IMR-90 (cell line): ENCODE data around the gene UCP2. TPM values are rescaled to one million over a fixed set of nuclear protein-coding genes. Genes with fewer than 3 reads are reported as not detected.

ENCODE experiments used
- ATAC-seq: fragments of 200-7000 bp; cut with Tn5 transposase; 2 replicates; pipeline ENCODE4 v1.9.1; 2020; ENCODE audit warnings: low read depth, mild to moderate bottlenecking, moderate library complexity
- BruUV-seq: library from RNA; stranded (reverse); fragments of 400-500 nt; replicated peaks from 2 replicates; lab custom pipeline; 2021; lab: Mats Ljungman, UMichigan
- CTCF ChIA-PET: fragments of 300-600 bp; formaldehyde crosslinking; extraction: SDS; loops from one replicate; lab custom pipeline; 2021; ENCODE audit warnings: antibody characterized with exemption; lab: Yijun Ruan, JAX
- POLR2A ChIA-PET: fragments of 300-600 bp; sonication (Branson Sonifier 250); formaldehyde crosslinking; loops from one replicate; lab custom pipeline; 2022; ENCODE audit warnings: antibody characterized with exemption; ENCODE audit not compliant: unreplicated experiment; lab: Charles Lee
- DNase-seq: peaks from one replicate; pipeline ENCODE4 v3.0.0; 2013
- H2AFZ ChIP-seq: replicated peaks from 2 replicates; pipeline ENCODE3; 2013; ENCODE audit warnings: low read length, mild to moderate bottlenecking; ENCODE audit not compliant: poor library complexity
- H2AK5ac ChIP-seq: 2 replicates; pipeline ENCODE4 v1.6.1; 2013; ENCODE audit warnings: low read depth, low read length, inconsistent platforms
- H2AK9ac ChIP-seq: replicated peaks from 2 replicates; pipeline ENCODE3; 2013; ENCODE audit warnings: mild to moderate bottlenecking, low read depth, low read length, moderate library complexity; ENCODE audit not compliant: poor library complexity
- H2BK120ac ChIP-seq: 2 replicates; pipeline ENCODE4 v1.6.1; 2013; ENCODE audit warnings: low read depth, low read length, inconsistent platforms
- H2BK15ac ChIP-seq: 3 replicates; pipeline ENCODE4 v1.6.1; 2013; ENCODE audit warnings: low read depth, low read length, inconsistent platforms
- H2BK20ac ChIP-seq: 2 replicates; pipeline ENCODE4 v1.6.1; 2013; ENCODE audit warnings: low read depth, mild to moderate bottlenecking, inconsistent platforms, low read length, moderate library complexity
- H2BK5ac ChIP-seq: 2 replicates; pipeline ENCODE4 v1.6.1; 2013; ENCODE audit warnings: mild to moderate bottlenecking, low read depth, low read length, inconsistent platforms; ENCODE audit not compliant: poor library complexity, severe bottlenecking
- H3K14ac ChIP-seq: replicated peaks from 2 replicates; pipeline ENCODE4 v1.6.1; 2013; ENCODE audit warnings: low read depth, low read length, inconsistent platforms
- H3K18ac ChIP-seq: 2 replicates; pipeline ENCODE4 v1.6.1; 2013; ENCODE audit warnings: low read depth, low read length, control low read depth
- H3K23ac ChIP-seq: 2 replicates; pipeline ENCODE4 v1.6.1; 2013; ENCODE audit warnings: low read depth, low read length, inconsistent platforms
- H3K27ac ChIP-seq: 2 replicates; pipeline ENCODE4 v1.5.1; 2013; ENCODE audit warnings: mild to moderate bottlenecking, control low read depth, low read length; ENCODE audit not compliant: insufficient read depth
- H3K27me3 ChIP-seq: 2 replicates; pipeline ENCODE4 v1.6.1; 2013; ENCODE audit warnings: low read length; ENCODE audit not compliant: control insufficient read depth, insufficient read depth
- H3K36me3 ChIP-seq: 2 replicates; pipeline ENCODE4 v1.6.1; 2013; ENCODE audit warnings: low read length, mixed read lengths; ENCODE audit not compliant: control insufficient read depth, insufficient read depth
- H3K4ac ChIP-seq: 2 replicates; pipeline ENCODE4 v1.6.1; 2013; ENCODE audit warnings: low read depth, low read length, inconsistent platforms
- H3K4me1 ChIP-seq: 2 replicates; pipeline ENCODE4 v1.6.1; 2013; ENCODE audit warnings: low read length, mixed read lengths; ENCODE audit not compliant: control insufficient read depth, insufficient read depth
- H3K4me2 ChIP-seq: 2 replicates; pipeline ENCODE4 v1.6.1; 2013; ENCODE audit warnings: low read depth, mild to moderate bottlenecking, control low read depth, low read length, moderate library complexity
- H3K4me3 ChIP-seq: 2 replicates; pipeline ENCODE4 v1.5.1; 2013; ENCODE audit warnings: low read depth, mild to moderate bottlenecking, control low read depth, low read length, moderate library complexity; ENCODE audit not compliant: insufficient read depth
- H3K56ac ChIP-seq: 2 replicates; pipeline ENCODE4 v1.6.1; 2013; ENCODE audit warnings: low read length, inconsistent platforms; ENCODE audit not compliant: insufficient read depth; ENCODE audit errors: extremely low read depth
- H3K79me1 ChIP-seq, 2 experiments: 2 replicates each; pipeline ENCODE4 v1.6.1; 2013; ENCODE audit warnings: low read length in 2 of 2, inconsistent platforms in 1 of 2, low read depth in 1 of 2
- H3K9ac ChIP-seq: 2 replicates; pipeline ENCODE4 v1.6.1; 2013; ENCODE audit warnings: low read depth, low read length, control low read depth
- H3K9me1 ChIP-seq: 2 replicates; pipeline ENCODE4 v1.6.1; 2013; ENCODE audit warnings: low read length, inconsistent platforms; ENCODE audit not compliant: insufficient read depth
- H3K9me3 ChIP-seq: 2 replicates; pipeline ENCODE4 v1.6.1; 2013; ENCODE audit warnings: low read length; ENCODE audit not compliant: control insufficient read depth, insufficient read depth
- H4K20me1 ChIP-seq: 2 replicates; pipeline ENCODE4 v1.6.1; 2013; ENCODE audit warnings: low read length, inconsistent platforms; ENCODE audit not compliant: insufficient read depth
- H4K5ac ChIP-seq: 2 replicates; pipeline ENCODE4 v1.6.1; 2013; ENCODE audit warnings: mild to moderate bottlenecking, low read depth, low read length, control low read depth
- H4K8ac ChIP-seq, 2 experiments: 2 replicates each; pipeline ENCODE4 v1.6.1; 2013; ENCODE audit warnings: low read depth in 2 of 2, low read length in 2 of 2, control low read depth in 1 of 2, inconsistent platforms in 1 of 2
- H4K91ac ChIP-seq: 2 replicates; pipeline ENCODE4 v1.6.1; 2013; ENCODE audit warnings: low read depth, low read length, inconsistent platforms; ENCODE audit not compliant: insufficient read depth
- BHLHE40 ChIP-seq: fragments of 150-350 bp; IDR thresholded peaks from 2 replicates; pipeline ENCODE4 v1.6.1; 2016; ENCODE audit warnings: mild to moderate bottlenecking, low read depth, low read length
- ELK1 ChIP-seq: fragments of 150-350 bp; IDR thresholded peaks from 2 replicates; pipeline ENCODE4 v1.6.1; 2016; ENCODE audit warnings: low read depth, mild to moderate bottlenecking, low read length, moderate library complexity, borderline replicate concordance
- FOS ChIP-seq: fragments of 150-350 bp; IDR thresholded peaks from 2 replicates; pipeline ENCODE4 v1.6.1; 2016; ENCODE audit warnings: low read depth, low read length
- MAFK ChIP-seq: IDR thresholded peaks from 2 replicates; pipeline ENCODE4 v1.6.1; 2012; ENCODE audit warnings: low read depth, low read length, improper control_type of control experiment
- RAD21 ChIP-seq: IDR thresholded peaks from 2 replicates; pipeline ENCODE4 v1.6.1; 2012; ENCODE audit warnings: low read length, improper control_type of control experiment
- RCOR1 ChIP-seq: IDR thresholded peaks from 2 replicates; pipeline ENCODE4 v1.6.1; 2012; ENCODE audit warnings: mild to moderate bottlenecking, low read length, improper control_type of control experiment; ENCODE audit not compliant: insufficient replicate concordance
- RFX5 ChIP-seq: IDR thresholded peaks from 2 replicates; pipeline ENCODE4 v1.8.0; 2012; ENCODE audit warnings: low read depth, mild to moderate bottlenecking, low read length, moderate library complexity
- SMC3 ChIP-seq: fragments of 150-350 bp; IDR thresholded peaks from 2 replicates; pipeline ENCODE4 v1.6.1; 2016; ENCODE audit warnings: low read depth, mild to moderate bottlenecking, antibody characterized with exemption, low read length, moderate library complexity
- USF2 ChIP-seq: fragments of 150-350 bp; IDR thresholded peaks from 2 replicates; pipeline ENCODE4 v1.6.1; 2017; ENCODE audit warnings: mild to moderate bottlenecking, antibody characterized with exemption, low read length, low read depth
- WGBS, 2 experiments: methylation state at CpG; one replicate each; pipeline versions ENCODE4 v1.1.5 to v1.1.7; 2013; ENCODE audit warnings: missing lambda C conversion rate in 2 of 2; ENCODE audit not compliant: insufficient read length in 1 of 2; ENCODE audit errors: extremely low coverage in 2 of 2; 5-methylcytosine and 5-hydroxymethylcytosine counted together
- dilution Hi-C: fragments of 300-500 bp; cut with HindIII; formaldehyde crosslinking; loops from one replicate; pipeline ENCODE4 v1.14.3; 2018; ENCODE audit warnings: low sequenced_read_pairs; ENCODE audit not compliant: unreplicated experiment
- in situ Hi-C: fragments of 300-500 bp; cut with MboI; formaldehyde crosslinking; loops from 3 replicates; pipeline ENCODE4 v1.14.3; 2019; ENCODE audit warnings: low sequenced_read_pairs, inconsistent platforms, mixed read lengths
- intact Hi-C: fragments of 100-400 bp; cut with micrococcal nuclease; formaldehyde crosslinking; loops from 2 replicates; pipeline ENCODE4 v1.10.0; 2022
- polyA plus RNA-seq, 3 experiments: library from polyadenylated mRNA; depleted of rRNA; stranded (reverse); fragments of >200 nt; gene quantifications; 2 replicates each; pipeline ENCODE4 v1.2.3, GENCODE V29; 2012; ENCODE audit warnings: low replicate concordance in 1 of 3
- total RNA-seq: library from RNA; depleted of rRNA; stranded (reverse); fragments of >200 nt; gene quantifications from 2 replicates; pipeline ENCODE4 v1.2.3, GENCODE V29; 2012

UCP2 gene
- total and polyA plus RNA-seq, 2 of the 4 experiments (the other 2 are of a cell fraction) = 2.0 to 11.9 TPM

GRCh38 chr11:73991471-73992006 is 8.9 kb upstream of the UCP2 start:
- no peak for ATAC-seq

More at GRCh38 chr11:73991471-73992006, 8.9 kb upstream of the UCP2 start:
- H2BK20ac ChIP-seq = no peak overlapping the region
- CTCF ChIA-PET = no interaction called here
- dilution Hi-C loops = no loop called here
- no peak overlapping the region for H2BK120ac ChIP-seq
- H2AK5ac ChIP-seq = no peak overlapping the region
- H3K18ac ChIP-seq = no peak overlapping the region
- WGBS, 2 experiments = no CpG with 5 or more reads among the region's 6 CpGs
- H4K5ac ChIP-seq = no peak overlapping the region
- H2AK9ac ChIP-seq = no peak overlapping the region
- H4K20me1 ChIP-seq = no peaks in the 10 kb centered on the region
- peak overlapping the region; percentile 27 for H2AFZ ChIP-seq
- no peak overlapping the region for H3K23ac ChIP-seq
- H3K9ac ChIP-seq = no peak overlapping the region
- no peak overlapping the region for H2BK5ac ChIP-seq
- H3K27me3 ChIP-seq = no peaks in the 10 kb centered on the region; the same call in 1 of the 2 replicates
- TF ChIP-seq FOS = no peak
- TF ChIP-seq RFX5 = no peak
- no peak for TF ChIP-seq BHLHE40
- TF ChIP-seq USF2 = no peak
- no peak for TF ChIP-seq RAD21
- TF ChIP-seq MAFK = no peak
- no peak for TF ChIP-seq RCOR1
- no peak for TF ChIP-seq ELK1
- TF ChIP-seq SMC3 = no peak
- no peak overlapping the region for H3K56ac ChIP-seq
- no TSS peak for BruUV-seq
- no peaks in the 10 kb centered on the region for H3K36me3 ChIP-seq
- H3K4ac ChIP-seq = no peak overlapping the region
- H3K4me1 ChIP-seq = no peaks in the 10 kb centered on the region
- no peak for DNase-seq
- POLR2A ChIA-PET = no interaction called here
- H3K27ac ChIP-seq = no peak overlapping the region
- H4K8ac ChIP-seq = no peak overlapping the region
- no peaks in the 10 kb centered on the region for H3K9me1 ChIP-seq
- no peak overlapping the region for H4K91ac ChIP-seq
- H3K9me3 ChIP-seq = no peaks in the 10 kb centered on the region
- H3K79me1 ChIP-seq = no peaks in the 10 kb centered on the region
- in situ Hi-C loops = no loop called here
- H3K4me2 ChIP-seq = no peak overlapping the region
- no peak overlapping the region for H2BK15ac ChIP-seq
- no peak overlapping the region for H3K14ac ChIP-seq
- intact Hi-C loops = no loop called here
- no peak overlapping the region for H3K4me3 ChIP-seq
